SK-N-SH (cell line): ENCODE results near the gene GOLGB1.

Experiments used
- CTCF ChIP-seq: fragments of 200-600 bp; sonication (generic); IDR thresholded peaks from 2 replicates; pipeline ENCODE4 v1.6.1; 2017; ENCODE audit warnings: antibody characterized with exemption, mild to moderate bottlenecking, moderate library complexity
- EZH2phosphoT487 ChIP-seq: fragments of 200-600 bp; sonication (generic); IDR thresholded peaks from 2 replicates; pipeline ENCODE4 v1.6.1; 2017; ENCODE audit warnings: low read depth, mixed run types, mild to moderate bottlenecking, antibody characterized with exemption, moderate library complexity, borderline replicate concordance
- GABPA ChIP-seq: IDR thresholded peaks from 2 replicates; pipeline ENCODE4 v1.4.0; 2012; ENCODE audit warnings: low read depth, mild to moderate bottlenecking
- MXI1 ChIP-seq: IDR thresholded peaks from 2 replicates; pipeline ENCODE4 v1.6.1; 2012; ENCODE audit warnings: mild to moderate bottlenecking, low read depth, low read length, improper control_type of control experiment
- RCOR1 ChIP-seq: fragments of 150-350 bp; IDR thresholded peaks from 2 replicates; pipeline ENCODE4 v1.6.1; 2017; ENCODE audit warnings: antibody characterized with exemption, low read length
- TAF1 ChIP-seq: IDR thresholded peaks from 2 replicates; pipeline ENCODE4 v1.6.1; 2012; ENCODE audit warnings: low read depth, mild to moderate bottlenecking, low read length, moderate library complexity, borderline replicate concordance
- TF ChIP-seq, protein P1 (sequence below): IDR thresholded peaks from 2 replicates; pipeline ENCODE4; 2012

- no peak for TF ChIP-seq CTCF
- TF ChIP-seq, protein P1, sequence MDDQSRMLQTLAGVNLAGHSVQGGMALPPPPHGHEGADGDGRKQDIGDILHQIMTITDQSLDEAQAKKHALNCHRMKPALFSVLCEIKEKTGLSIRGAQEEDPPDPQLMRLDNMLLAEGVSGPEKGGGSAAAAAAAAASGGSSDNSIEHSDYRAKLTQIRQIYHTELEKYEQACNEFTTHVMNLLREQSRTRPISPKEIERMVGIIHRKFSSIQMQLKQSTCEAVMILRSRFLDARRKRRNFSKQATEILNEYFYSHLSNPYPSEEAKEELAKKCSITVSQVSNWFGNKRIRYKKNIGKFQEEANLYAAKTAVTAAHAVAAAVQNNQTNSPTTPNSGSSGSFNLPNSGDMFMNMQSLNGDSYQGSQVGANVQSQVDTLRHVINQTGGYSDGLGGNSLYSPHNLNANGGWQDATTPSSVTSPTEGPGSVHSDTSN: no peak
- TF ChIP-seq MXI1: no peak
- no peak for TF ChIP-seq TAF1
- no peak for TF ChIP-seq EZH2phosphoT487
- TF ChIP-seq GABPA: no peak
- no peak for TF ChIP-seq RCOR1
Measured at GRCh38 chr3:121667333-121667732, 82.2 kb downstream of the GOLGB1 start.
